ENCODE data around the gene KDR. TPM values are rescaled to one million over a fixed set of nuclear protein-coding genes. Genes with fewer than 3 reads are reported as not detected.

Gene KDR
- total RNA-seq, 2 experiments from 2014 or later = not detected

DNA sequence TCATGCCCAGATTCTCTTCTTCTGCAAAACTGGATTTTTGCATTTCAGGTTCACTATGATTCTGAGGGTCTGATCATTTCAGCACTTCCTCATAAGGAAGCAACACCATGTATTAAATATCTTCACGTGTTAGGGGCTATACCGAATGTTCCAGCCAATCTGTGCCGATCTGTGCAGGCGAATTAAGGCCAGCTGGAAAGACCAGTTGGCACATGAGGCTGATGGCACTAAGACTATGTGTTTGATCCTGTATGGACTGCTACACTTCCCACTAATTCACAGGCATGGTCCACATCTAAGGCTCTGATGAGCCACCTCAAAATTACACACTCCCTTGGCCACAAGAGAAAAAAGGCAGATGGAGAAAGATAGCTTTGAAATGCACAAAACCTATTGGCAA is 28.8 kb downstream of the KDR start:
- Histone ChIP-seq H3K4me3 (ENCODE audit: low read depth, low read length, poor library complexity, severe bottlenecking) (no peak overlapping the region), H3K36me3 (ENCODE audit: insufficient read depth, low read length) (no peaks in the 10 kb centered on the region), H3K9me3 (ENCODE audit: low read length) (no peaks in the 10 kb centered on the region), H4K20me1 (ENCODE audit: insufficient read depth, low read length) (no peaks in the 10 kb centered on the region), H2AFZ (ENCODE audit: low read length) (no peak overlapping the region), H3K79me2 (ENCODE audit: insufficient read depth, low read depth, low read length) (no peaks in the 10 kb centered on the region), H3K4me1 (ENCODE audit: insufficient read depth, low read length, poor library complexity, severe bottlenecking) (no peaks in the 10 kb centered on the region), H3K27ac (ENCODE audit: low read depth, low read length, poor library complexity, severe bottlenecking) (no peak overlapping the region), H3K4me2 (ENCODE audit: low read length) (no peak overlapping the region), H3K9me2 (ENCODE audit: insufficient read depth, low read length) (no peaks in the 10 kb centered on the region)
- BruUV-seq (replicated peaks) = no TSS peak
- intact Hi-C loops (cut with micrococcal nuclease; ENCODE audit: unreplicated experiment) = no loop called here
- ChIA-PET CTCF (ENCODE audit: unreplicated experiment) (no interaction called here), POLR2A (no interaction called here)
- DNase-seq (ENCODE audit: low spot score) = no peak
- no peak for TF ChIP-seq EZH2phosphoT487 (IDR thresholded peaks at IDR 0.05; ENCODE audit: borderline replicate concordance, low read depth, low read length)
- TF ChIP-seq, protein P1, sequence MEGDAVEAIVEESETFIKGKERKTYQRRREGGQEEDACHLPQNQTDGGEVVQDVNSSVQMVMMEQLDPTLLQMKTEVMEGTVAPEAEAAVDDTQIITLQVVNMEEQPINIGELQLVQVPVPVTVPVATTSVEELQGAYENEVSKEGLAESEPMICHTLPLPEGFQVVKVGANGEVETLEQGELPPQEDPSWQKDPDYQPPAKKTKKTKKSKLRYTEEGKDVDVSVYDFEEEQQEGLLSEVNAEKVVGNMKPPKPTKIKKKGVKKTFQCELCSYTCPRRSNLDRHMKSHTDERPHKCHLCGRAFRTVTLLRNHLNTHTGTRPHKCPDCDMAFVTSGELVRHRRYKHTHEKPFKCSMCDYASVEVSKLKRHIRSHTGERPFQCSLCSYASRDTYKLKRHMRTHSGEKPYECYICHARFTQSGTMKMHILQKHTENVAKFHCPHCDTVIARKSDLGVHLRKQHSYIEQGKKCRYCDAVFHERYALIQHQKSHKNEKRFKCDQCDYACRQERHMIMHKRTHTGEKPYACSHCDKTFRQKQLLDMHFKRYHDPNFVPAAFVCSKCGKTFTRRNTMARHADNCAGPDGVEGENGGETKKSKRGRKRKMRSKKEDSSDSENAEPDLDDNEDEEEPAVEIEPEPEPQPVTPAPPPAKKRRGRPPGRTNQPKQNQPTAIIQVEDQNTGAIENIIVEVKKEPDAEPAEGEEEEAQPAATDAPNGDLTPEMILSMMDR (conservative IDR thresholded peaks at IDR 0.05; ENCODE audit: low read length) = no peak

DNA sequence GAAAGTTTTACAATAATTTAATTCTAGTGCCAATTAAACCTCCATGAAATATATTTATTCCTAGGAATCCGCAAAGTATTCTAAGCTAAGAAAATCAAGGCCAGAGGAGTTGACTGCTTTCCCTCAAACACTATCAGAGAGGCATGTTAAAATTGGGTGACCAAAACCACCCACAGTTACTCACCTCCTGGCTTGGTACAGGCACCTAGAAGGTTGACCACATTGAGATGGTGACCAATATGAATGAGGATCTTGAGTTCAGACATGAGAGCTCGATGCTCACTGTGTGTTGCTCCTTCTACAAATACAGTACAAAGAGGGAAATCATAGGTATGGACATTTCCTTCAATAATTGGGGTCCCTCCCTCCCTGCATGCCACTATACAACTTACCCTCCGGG is 29.4 kb downstream of the KDR start:
- Histone ChIP-seq H3K27ac (ENCODE audit: low read depth, low read length, poor library complexity, severe bottlenecking) (no peak overlapping the region), H3K4me3 (ENCODE audit: low read depth, low read length, poor library complexity, severe bottlenecking) (no peak overlapping the region), H3K9me2 (ENCODE audit: insufficient read depth, low read length) (no peaks in the 10 kb centered on the region), H3K4me1 (ENCODE audit: insufficient read depth, low read length, poor library complexity, severe bottlenecking) (no peaks in the 10 kb centered on the region), H3K4me2 (ENCODE audit: low read length) (no peak overlapping the region), H3K79me2 (ENCODE audit: insufficient read depth, low read depth, low read length) (no peaks in the 10 kb centered on the region), H3K36me3 (ENCODE audit: insufficient read depth, low read length) (no peaks in the 10 kb centered on the region), H4K20me1 (ENCODE audit: insufficient read depth, low read length) (no peaks in the 10 kb centered on the region), H3K9me3 (ENCODE audit: low read length) (no peaks in the 10 kb centered on the region), H2AFZ (ENCODE audit: low read length) (no peak overlapping the region)
- ChIA-PET POLR2A (no interaction called here), CTCF (ENCODE audit: unreplicated experiment) (no interaction called here)
- intact Hi-C loops (cut with micrococcal nuclease; ENCODE audit: unreplicated experiment) = no loop called here
- TF ChIP-seq EZH2phosphoT487 (IDR thresholded peaks at IDR 0.05; ENCODE audit: borderline replicate concordance, low read depth, low read length) = no peak
- TF ChIP-seq, protein P1 (conservative IDR thresholded peaks at IDR 0.05; ENCODE audit: low read length) = no peak
- BruUV-seq (replicated peaks) = no TSS peak
- DNase-seq (ENCODE audit: low spot score) = no peak

DNA sequence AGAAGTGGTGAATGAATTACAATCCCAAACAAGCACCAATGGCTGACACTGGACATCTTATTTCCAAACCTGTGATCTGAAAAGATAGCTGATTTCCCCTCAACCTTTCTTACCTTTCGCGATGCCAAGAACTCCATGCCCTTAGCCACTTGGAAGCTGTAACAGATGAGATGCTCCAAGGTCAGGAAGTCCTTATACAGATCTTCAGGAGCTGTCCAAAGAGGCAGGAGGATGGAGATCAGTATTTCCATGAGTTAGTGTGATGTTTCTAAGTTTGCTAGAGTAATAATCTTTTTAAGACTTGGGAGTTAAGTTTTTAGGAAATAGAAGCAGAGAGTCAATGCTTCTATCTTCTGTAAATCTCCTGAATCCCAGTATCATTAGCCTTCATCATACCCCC is 32.9 kb downstream of the KDR start:
- intact Hi-C loops (cut with micrococcal nuclease; ENCODE audit: unreplicated experiment) = no loop called here
- Histone ChIP-seq H4K20me1 (ENCODE audit: insufficient read depth, low read length) (no peaks in the 10 kb centered on the region), H3K4me3 (ENCODE audit: low read depth, low read length, poor library complexity, severe bottlenecking) (no peak overlapping the region), H3K4me2 (ENCODE audit: low read length) (no peak overlapping the region), H3K36me3 (ENCODE audit: insufficient read depth, low read length) (no peaks in the 10 kb centered on the region), H3K79me2 (ENCODE audit: insufficient read depth, low read depth, low read length) (no peaks in the 10 kb centered on the region), H3K27ac (ENCODE audit: low read depth, low read length, poor library complexity, severe bottlenecking) (no peak overlapping the region), H3K9me2 (ENCODE audit: insufficient read depth, low read length) (no peaks in the 10 kb centered on the region), H2AFZ (ENCODE audit: low read length) (no peak overlapping the region), H3K9me3 (ENCODE audit: low read length) (no peaks in the 10 kb centered on the region), H3K4me1 (ENCODE audit: insufficient read depth, low read length, poor library complexity, severe bottlenecking) (no peaks in the 10 kb centered on the region)
- ChIA-PET POLR2A (no interaction called here), CTCF (ENCODE audit: unreplicated experiment) (no interaction called here)
- DNase-seq (ENCODE audit: low spot score) = no peak
- TF ChIP-seq EZH2phosphoT487 (IDR thresholded peaks at IDR 0.05; ENCODE audit: borderline replicate concordance, low read depth, low read length) = no peak
- TF ChIP-seq, protein P1 (conservative IDR thresholded peaks at IDR 0.05; ENCODE audit: low read length) = no peak
- BruUV-seq (replicated peaks) = no TSS peak

Data from OCI-LY7 (cell line).